ENCODE data around the gene EGLN1.
"Not testable (repeated sequence)": the region's sequence is repeated elsewhere in the genome, so short reads cannot be mapped to it uniquely, and the experiment has no call there.

Gene EGLN1

DNA sequence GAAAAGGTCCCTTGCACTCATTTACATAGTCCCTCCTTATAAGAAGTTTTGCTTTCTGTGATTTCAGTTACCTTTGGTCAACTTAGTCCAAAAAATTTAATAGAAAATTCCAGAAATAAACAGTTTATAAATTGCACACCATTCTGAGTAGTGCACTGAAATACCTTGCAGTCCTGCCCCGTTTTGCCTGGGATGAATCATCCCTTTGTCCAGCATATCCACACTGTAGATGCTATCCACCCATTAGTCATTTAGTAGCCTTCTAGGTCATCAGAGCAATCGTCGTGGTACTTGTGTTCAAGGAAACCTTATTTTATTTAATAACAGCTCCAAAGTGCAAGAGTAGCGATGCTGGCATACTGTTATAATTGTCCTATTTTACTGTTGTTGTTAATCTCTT is 46.0 kb downstream of the EGLN1 start:
- Mint-ChIP-seq H3K36me3 (ENCODE audit: low read depth) (no peaks in the 10 kb centered on the region), H3K27me3 (no peaks in the 10 kb centered on the region), H3K9me3 (no peaks in the 10 kb centered on the region), H3K27ac (no peak overlapping the region), H3K4me1 (ENCODE audit: low read depth) (peaks cover 44% of the 10 kb centered on the region), H3K4me3 (no peak overlapping the region)

DNA sequence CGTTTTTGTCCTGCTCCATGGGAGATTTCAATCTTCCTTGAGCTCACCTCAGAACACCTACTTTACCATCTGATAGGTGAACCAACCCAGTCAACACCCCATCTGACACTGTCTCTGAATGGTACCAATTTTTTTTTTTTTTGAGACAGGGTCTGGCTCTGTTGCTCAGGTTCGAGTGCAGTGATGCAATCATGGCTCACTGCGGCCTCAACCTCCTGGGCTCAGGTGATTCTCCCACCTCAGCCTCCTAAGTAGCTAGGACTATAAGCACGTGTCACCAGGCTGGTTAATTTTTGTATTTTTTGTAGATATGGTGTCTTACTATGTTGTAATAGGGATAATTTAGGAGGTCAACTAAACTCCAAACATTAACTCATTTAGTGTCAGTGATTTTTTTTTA is 47.7 kb downstream of the EGLN1 start:
- H3K4me1 Mint-ChIP-seq (ENCODE audit: low read depth), result peaks cover 37% of the 10 kb centered on the region
- peaks cover 9% of the 10 kb centered on the region for H3K36me3 Mint-ChIP-seq (ENCODE audit: low read depth)
- no peak overlapping the region for H3K4me3 Mint-ChIP-seq

DNA sequence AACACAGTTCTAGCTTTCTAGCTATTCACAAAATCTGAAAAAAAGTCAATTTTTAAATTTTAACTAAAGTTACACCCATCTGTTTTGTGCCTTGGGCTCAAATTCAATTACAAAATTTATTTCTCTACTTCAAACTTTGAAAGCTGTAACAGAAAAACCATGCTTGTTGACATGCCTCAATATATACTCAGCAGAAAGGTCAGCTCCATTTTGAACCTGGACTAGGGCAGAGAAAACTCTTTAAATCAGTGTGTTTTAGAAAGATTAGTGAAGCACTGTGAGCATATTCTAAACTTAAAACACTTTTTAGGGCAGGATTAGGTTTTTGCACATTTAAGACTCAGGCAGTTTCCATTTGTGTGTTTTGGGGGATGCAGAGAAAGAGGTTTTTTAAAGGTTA is 49.6 kb downstream of the EGLN1 start:
- no peaks in the 10 kb centered on the region for H3K27me3 Mint-ChIP-seq
- H3K9me3 Mint-ChIP-seq, result no peaks in the 10 kb centered on the region
- H3K4me1 Mint-ChIP-seq (ENCODE audit: low read depth), result peaks cover 20% of the 10 kb centered on the region
- H3K4me3 Mint-ChIP-seq, result no peak overlapping the region
- peaks cover 16% of the 10 kb centered on the region for H3K36me3 Mint-ChIP-seq (ENCODE audit: low read depth)
- no peak overlapping the region for H3K27ac Mint-ChIP-seq

More for the DNA sequence above, 47.7 kb downstream of the EGLN1 start:
- no peaks in the 10 kb centered on the region for H3K27me3 Mint-ChIP-seq
- no peaks in the 10 kb centered on the region for H3K9me3 Mint-ChIP-seq
- H3K27ac Mint-ChIP-seq, result no peak overlapping the region

DNA sequence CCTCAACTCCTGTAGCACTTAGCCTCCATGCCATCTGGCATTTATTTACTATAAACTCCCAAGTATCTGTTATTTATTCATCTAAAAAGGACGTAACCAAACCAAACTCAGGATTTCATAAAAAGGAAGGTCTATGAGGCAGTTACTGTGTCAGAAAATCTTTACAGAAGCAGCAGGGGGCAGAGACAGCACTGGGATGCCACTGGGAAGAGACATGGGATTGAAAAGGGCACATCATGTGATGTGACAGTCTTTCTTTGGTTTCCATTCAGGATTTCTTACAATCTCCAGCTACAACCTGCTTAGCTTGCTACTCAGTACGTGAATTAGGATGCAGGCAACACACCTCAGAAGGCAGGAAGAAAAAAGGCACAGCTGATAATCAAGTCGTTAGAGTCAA is 52.8 kb downstream of the EGLN1 start:
- Mint-ChIP-seq H3K4me3 (no peak overlapping the region), H3K4me1 (ENCODE audit: low read depth) (peaks cover 3% of the 10 kb centered on the region), H3K9me3 (no peaks in the 10 kb centered on the region), H3K27ac (no peak overlapping the region), H3K36me3 (ENCODE audit: low read depth) (peaks cover 38% of the 10 kb centered on the region), H3K27me3 (no peaks in the 10 kb centered on the region)

DNA sequence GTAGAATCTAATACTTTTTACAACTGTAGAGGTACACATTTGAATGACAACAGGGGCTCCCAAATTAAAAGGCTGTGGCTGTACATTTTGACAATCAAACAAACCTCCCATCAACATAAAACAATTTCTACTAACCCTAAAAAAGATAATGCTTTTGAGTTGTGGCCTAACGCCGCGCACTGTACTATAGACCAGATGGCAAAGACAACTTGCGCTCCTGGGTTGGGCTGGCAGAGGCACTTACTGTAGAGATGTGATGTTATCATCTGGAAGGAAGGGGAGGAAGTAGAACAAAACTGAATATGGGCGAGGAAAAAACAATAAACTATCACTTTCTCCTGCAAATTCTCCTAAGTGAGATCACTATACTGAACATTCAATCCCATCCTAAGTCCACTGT is 57.9 kb downstream of the EGLN1 start:
- H3K4me1 Mint-ChIP-seq (ENCODE audit: low read depth), result peaks cover 3% of the 10 kb centered on the region
- no peaks in the 10 kb centered on the region for H3K9me3 Mint-ChIP-seq
- H3K36me3 Mint-ChIP-seq (ENCODE audit: low read depth), result peaks cover 50% of the 10 kb centered on the region
- H3K27me3 Mint-ChIP-seq, result no peaks in the 10 kb centered on the region
- H3K27ac Mint-ChIP-seq, result no peak overlapping the region
- H3K4me3 Mint-ChIP-seq, result no peak overlapping the region

DNA sequence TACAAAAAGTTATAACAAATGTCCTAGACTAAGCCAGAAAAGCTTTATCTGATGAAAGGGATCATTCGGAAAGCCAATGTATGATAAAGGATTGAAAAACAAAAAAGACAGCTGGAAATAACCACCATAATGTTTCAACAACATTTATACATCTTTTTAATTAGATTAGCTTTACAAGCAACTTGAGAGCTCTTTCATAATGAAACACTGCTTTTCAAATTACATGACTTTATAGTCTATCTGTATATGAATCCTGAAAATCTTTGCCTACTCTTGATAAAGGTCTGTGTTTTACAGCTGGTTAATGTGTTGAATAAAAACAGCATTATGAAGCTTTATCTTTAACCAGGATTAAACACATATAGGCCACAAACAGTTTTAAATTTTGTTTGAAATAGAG is 58.5 kb downstream of the EGLN1 start:
- H3K27ac Mint-ChIP-seq, result peak overlapping the region; percentile 41
- H3K4me1 Mint-ChIP-seq (ENCODE audit: low read depth), result peaks cover 3% of the 10 kb centered on the region
- no peaks in the 10 kb centered on the region for H3K27me3 Mint-ChIP-seq
- H3K4me3 Mint-ChIP-seq, result no peak overlapping the region
- peaks cover 50% of the 10 kb centered on the region for H3K36me3 Mint-ChIP-seq (ENCODE audit: low read depth)
- no peaks in the 10 kb centered on the region for H3K9me3 Mint-ChIP-seq

DNA sequence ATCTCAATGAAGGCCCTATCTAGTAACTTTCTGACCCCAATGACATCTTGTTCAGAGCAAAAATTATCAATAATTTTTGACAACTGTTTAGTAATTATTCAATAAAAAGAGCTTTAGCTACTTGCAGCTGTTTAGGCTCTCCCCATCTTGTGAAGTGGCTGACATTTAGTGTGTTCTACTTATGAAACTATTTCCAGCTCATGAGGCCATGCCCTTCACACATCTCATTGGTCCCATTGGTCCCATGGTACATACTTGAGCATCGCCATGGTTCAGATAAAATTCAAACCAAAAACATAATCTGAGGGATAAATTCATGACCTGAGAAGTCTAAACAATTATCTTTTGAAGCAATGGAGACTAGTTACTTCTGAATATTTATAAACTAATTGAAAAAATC is 59.8 kb downstream of the EGLN1 start:
- H3K4me3 Mint-ChIP-seq, result no peak overlapping the region
- peaks cover 49% of the 10 kb centered on the region for H3K36me3 Mint-ChIP-seq (ENCODE audit: low read depth)
- H3K4me1 Mint-ChIP-seq (ENCODE audit: low read depth), result peaks cover 6% of the 10 kb centered on the region
- no peaks in the 10 kb centered on the region for H3K9me3 Mint-ChIP-seq
- no peak overlapping the region for H3K27ac Mint-ChIP-seq
- H3K27me3 Mint-ChIP-seq, result no peaks in the 10 kb centered on the region

DNA sequence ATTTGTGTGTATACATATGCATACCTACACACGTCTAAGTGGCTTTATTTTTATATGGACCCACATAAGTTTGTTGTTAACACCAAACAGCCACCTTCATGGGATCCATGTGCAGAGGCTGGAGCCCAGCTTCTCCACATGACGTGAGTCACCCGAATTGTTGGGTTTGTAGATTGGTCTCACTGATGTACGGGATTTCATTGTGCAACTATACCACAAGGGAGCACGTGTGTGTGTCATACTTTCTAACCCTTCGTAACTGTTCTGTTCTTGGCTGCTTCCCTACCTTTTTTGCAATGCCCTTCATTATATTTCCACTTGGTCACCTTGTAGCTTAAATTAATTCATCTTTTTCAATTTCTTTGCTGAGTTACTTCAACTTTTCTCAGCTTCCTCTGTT is 63.0 kb downstream of the EGLN1 start:
- no peak overlapping the region for H3K27ac Mint-ChIP-seq

DNA sequence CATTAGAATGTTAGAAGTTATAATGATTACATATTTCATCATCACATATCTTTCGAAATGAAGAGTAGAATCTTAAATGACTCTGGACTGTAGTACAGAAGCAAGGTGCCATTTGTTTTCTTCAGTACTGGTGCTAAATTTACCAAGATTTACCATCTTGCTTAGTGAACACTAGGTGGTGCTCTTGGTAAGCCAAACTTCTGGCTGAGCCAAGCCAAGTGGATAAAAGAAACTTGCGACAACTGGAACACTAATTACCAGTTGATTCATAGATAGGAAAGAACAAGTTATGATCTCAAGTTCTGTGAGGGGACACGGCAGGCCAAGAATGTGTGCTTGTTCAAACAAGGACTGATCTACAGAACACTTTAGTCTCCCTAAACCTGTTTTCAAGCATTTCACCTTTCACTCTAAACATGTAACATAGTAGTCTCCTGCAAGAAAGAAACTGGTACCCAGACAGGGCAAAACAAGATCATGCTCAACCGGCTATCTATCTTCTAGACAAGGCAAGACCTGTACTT is 64.2 kb downstream of the EGLN1 start:
- Mint-ChIP-seq H3K4me3 (no peak overlapping the region), H3K27me3 (no peaks in the 10 kb centered on the region), H3K4me1 (ENCODE audit: low read depth) (peaks cover 5% of the 10 kb centered on the region), H3K9me3 (no peaks in the 10 kb centered on the region), H3K36me3 (ENCODE audit: low read depth) (peaks cover 26% of the 10 kb centered on the region), H3K27ac (no peak overlapping the region)

More for the DNA sequence above, 63.0 kb downstream of the EGLN1 start:
- peaks cover 5% of the 10 kb centered on the region for H3K4me1 Mint-ChIP-seq (ENCODE audit: low read depth)
- H3K9me3 Mint-ChIP-seq, result no peaks in the 10 kb centered on the region
- H3K4me3 Mint-ChIP-seq, result no peak overlapping the region
- H3K27me3 Mint-ChIP-seq, result no peaks in the 10 kb centered on the region
- H3K36me3 Mint-ChIP-seq (ENCODE audit: low read depth), result peaks cover 26% of the 10 kb centered on the region

DNA sequence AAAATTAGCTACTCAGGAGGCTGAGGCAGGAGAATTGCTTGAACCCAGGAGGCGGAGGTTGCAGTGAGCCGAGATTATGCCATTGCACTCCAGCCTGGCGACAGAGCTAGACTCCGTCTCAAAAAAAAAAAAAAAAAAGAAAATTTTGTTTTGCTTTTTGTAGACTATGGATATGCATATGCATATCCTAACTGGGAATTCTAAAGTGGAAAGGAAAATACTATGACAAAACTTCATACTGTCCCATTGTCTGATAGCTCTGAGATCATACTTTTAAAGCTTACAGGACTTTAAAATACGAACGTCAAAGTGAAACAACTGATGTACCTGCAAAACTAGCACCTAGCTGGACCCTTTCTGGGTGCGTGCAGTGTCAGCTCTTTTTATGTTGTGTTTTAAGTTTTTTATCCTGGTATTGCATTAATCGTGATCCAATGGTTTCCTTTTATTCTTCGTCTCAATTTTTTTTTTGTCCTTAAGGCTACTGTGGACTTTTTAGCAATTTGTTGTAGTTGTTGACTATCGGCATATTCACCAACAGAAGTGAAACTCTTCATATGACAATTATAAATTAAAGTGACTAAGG is 64.8 kb downstream of the EGLN1 start:
- peaks cover 30% of the 10 kb centered on the region for H3K36me3 Mint-ChIP-seq (ENCODE audit: low read depth)
- H3K27ac Mint-ChIP-seq, result no peak overlapping the region
- no peaks in the 10 kb centered on the region for H3K27me3 Mint-ChIP-seq
- no peaks in the 10 kb centered on the region for H3K9me3 Mint-ChIP-seq
- H3K4me1 Mint-ChIP-seq (ENCODE audit: low read depth), result peaks cover 5% of the 10 kb centered on the region
- no peak overlapping the region for H3K4me3 Mint-ChIP-seq

DNA sequence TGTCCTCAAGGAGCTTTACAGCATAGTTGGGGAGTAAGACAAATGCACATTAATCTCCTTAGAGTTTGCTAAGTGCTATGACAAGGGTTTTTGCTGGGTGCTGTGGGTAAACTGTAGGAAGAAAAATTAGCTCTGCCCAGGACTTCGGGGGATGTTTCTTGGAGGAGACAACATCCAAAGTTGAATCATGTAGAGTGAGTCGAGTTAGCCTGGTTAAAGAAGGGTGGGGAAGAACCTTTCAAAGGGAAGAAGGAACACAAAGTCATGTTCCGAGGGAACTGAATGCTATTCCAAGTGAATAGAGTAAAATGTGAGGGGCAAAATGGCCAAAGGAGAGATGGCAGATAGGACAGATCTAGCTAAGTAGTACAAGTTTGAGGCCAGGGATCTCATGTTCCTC is 66.9 kb downstream of the EGLN1 start:
- no peak overlapping the region for H3K4me3 Mint-ChIP-seq
- peaks cover 29% of the 10 kb centered on the region for H3K36me3 Mint-ChIP-seq (ENCODE audit: low read depth)
- H3K27ac Mint-ChIP-seq, result no peak overlapping the region
- H3K9me3 Mint-ChIP-seq, result no peaks in the 10 kb centered on the region
- no peaks in the 10 kb centered on the region for H3K27me3 Mint-ChIP-seq
- H3K4me1 Mint-ChIP-seq (ENCODE audit: low read depth), result peaks cover 5% of the 10 kb centered on the region

DNA sequence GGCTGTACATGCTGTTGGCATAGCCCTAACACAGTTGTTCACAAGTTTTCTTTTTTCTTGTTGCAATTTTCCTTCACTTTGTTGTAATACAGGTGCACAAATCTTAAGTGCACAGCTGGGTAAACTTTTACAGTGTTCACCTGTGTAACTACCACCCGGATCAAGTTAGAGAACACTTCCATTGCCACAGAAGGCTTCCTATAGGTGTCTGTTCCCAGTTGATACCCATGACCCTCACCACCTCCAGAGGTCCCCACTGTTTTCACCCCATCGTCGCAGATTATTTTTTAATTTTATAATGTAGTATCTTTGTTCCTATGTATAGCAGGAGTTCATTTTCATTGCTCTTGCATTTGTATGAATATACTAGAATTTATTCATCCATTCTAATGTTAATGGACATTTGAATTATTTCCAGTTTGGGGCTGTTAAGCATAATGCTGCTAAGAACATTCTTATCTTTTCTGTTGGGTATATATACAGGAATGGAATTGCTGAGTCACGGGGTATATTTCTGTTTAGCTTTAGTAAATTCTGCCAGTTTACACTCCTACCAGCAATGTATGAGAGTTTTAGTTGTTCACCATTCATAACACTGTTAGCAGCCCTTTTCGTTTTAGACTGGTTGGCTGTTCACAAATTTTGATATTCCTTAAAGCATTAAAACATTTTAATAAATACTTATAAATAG is 67.6 kb downstream of the EGLN1 start:
- Mint-ChIP-seq H3K27me3 (no peaks in the 10 kb centered on the region), H3K27ac (peak overlapping the region; percentile 55)

DNA sequence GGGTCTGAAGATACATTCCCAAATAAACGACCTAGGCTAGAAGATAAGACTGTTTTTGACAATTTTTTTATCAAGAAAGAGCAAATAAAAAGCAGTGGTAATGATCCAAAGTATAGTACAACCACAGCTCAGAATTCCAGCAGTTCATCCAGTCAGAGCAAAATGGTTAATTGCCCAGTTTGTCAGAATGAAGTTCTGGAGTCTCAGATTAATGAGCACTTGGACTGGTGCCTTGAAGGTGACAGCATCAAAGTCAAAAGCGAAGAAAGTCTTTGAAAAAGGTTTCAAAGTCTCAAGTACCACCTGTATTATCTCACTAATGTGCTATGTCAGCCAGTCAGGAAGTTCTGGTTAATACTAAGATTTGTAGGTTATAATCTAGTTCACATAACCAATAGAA is 69.0 kb downstream of the EGLN1 start:
- peaks cover 46% of the 10 kb centered on the region for H3K36me3 Mint-ChIP-seq (ENCODE audit: low read depth)
- no peak overlapping the region for H3K27ac Mint-ChIP-seq
- H3K4me3 Mint-ChIP-seq, result no peak overlapping the region
- no peaks in the 10 kb centered on the region for H3K9me3 Mint-ChIP-seq
- H3K27me3 Mint-ChIP-seq, result no peaks in the 10 kb centered on the region
- H3K4me1 Mint-ChIP-seq (ENCODE audit: low read depth), result peaks cover 5% of the 10 kb centered on the region

More for the DNA sequence above, 67.6 kb downstream of the EGLN1 start:
- Mint-ChIP-seq H3K4me3 (no peak overlapping the region), H3K4me1 (ENCODE audit: low read depth) (peaks cover 5% of the 10 kb centered on the region), H3K9me3 (no peaks in the 10 kb centered on the region), H3K36me3 (ENCODE audit: low read depth) (peaks cover 36% of the 10 kb centered on the region)

DNA sequence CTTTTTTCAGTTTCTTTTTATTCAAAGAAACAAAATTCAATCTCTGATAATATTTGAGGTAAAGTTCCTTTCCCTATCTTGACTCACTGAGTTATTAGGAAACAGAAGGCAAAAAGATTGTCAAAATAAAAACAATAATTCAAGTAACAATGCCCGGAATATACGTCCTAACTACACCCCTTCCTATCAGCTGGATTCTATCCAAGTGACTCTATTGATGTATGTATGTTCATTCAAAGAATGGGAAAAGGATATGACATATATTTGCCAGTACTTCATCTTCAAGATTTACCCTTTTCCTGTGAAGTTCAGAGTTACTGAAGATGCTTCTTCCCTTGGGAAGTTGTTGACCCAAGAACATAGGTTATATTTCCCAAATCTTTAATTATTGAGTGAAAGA is 70.3 kb downstream of the EGLN1 start:
- Mint-ChIP-seq H3K36me3 (ENCODE audit: low read depth) (peaks cover 46% of the 10 kb centered on the region), H3K9me3 (no peaks in the 10 kb centered on the region), H3K27me3 (no peaks in the 10 kb centered on the region), H3K27ac (no peak overlapping the region), H3K4me3 (no peak overlapping the region), H3K4me1 (ENCODE audit: low read depth) (no peaks in the 10 kb centered on the region)

DNA sequence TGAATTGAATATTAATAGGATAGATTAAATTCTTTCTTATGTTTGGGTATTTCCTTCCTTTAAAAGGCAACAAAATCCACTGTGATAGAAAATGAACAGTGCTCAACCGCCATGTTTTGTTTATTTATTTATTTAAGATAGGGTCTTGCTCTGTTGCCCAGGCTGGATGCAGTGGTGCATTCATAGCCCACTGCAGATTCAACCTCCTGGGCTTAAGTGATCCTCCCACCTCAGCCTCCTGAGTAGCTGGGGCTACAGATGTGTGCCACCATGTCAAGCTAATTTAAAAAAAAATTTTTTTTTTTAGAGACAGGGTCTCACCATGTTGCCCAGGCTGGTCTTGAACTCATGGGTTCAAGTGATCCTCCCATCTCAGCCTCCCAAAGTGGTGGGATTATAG is 73.2 kb downstream of the EGLN1 start:
- not testable (repeated sequence) for H3K27ac Mint-ChIP-seq; H3K9me3 Mint-ChIP-seq; H3K4me1 Mint-ChIP-seq (ENCODE audit: low read depth); H3K4me3 Mint-ChIP-seq; H3K27me3 Mint-ChIP-seq
- H3K36me3 Mint-ChIP-seq (ENCODE audit: low read depth), result peaks cover 51% of the 10 kb centered on the region

DNA sequence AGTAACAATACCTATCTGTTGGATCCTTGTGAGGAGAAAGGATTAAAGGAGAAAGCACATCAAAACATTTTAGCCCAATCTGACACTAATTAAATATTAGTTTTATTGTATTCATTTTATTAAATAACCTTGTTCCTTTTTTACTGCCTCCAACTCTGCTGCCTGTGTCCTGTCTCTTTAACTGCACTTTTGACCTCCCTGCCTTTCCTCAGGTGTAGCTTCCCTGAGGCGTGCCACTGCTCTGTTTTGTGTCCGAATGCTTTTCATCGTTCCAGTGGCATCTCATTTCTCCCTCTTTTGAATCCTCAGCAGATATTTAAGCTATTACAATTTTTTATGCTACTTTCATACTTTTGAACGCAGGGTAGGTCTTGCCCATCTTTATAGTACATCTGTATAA is 73.6 kb downstream of the EGLN1 start:
- H3K27ac Mint-ChIP-seq, result no peak overlapping the region
- no peaks in the 10 kb centered on the region for H3K27me3 Mint-ChIP-seq
- no peaks in the 10 kb centered on the region for H3K9me3 Mint-ChIP-seq
- no peaks in the 10 kb centered on the region for H3K4me1 Mint-ChIP-seq (ENCODE audit: low read depth)
- peaks cover 51% of the 10 kb centered on the region for H3K36me3 Mint-ChIP-seq (ENCODE audit: low read depth)
- H3K4me3 Mint-ChIP-seq, result no peak overlapping the region

Measured in stimulated activated naive CD8-positive, alpha-beta T cell treated with anti-CD3 and anti-CD28 coated beads, Interleukin-15, Interleukin-2, amounts not matched to agents 100 ng/mL and 50 ng/mL, for 24 hours (primary cell).